GM12878 (cell line): Measurements from ENCODE around the gene VMP1. TPM values are rescaled to one million over a fixed set of nuclear protein-coding genes. Genes with fewer than 3 reads are reported as not detected.

Experiments
- ATAC-seq: fragments of 200-7000 bp; cut with Tn5 transposase; 3 replicates; pipeline ENCODE4 v1.9.1; 2020; ENCODE audit warnings: mild to moderate bottlenecking, moderate library complexity
- BruUV-seq: library from RNA; stranded (reverse); fragments of 400-500 nt; replicated peaks from 2 replicates; lab custom pipeline; 2021; lab: Mats Ljungman, UMichigan
- CTCF ChIA-PET: fragments of 300-600 bp; sonication (Branson Sonifier 250); formaldehyde crosslinking; extraction: SDS; loops from one replicate; lab custom pipeline; 2021; ENCODE audit warnings: inconsistent platforms; lab: Yijun Ruan, JAX
- POLR2A ChIA-PET: fragments of 350-600 bp; formaldehyde crosslinking; extraction: SDS; loops from one replicate; lab custom pipeline; 2021; ENCODE audit warnings: inconsistent platforms; lab: Charles Lee
- RAD21 ChIA-PET: fragments of 300-600 bp; sonication (Branson Sonifier 250); formaldehyde crosslinking; loops from one replicate; lab custom pipeline; 2023; ENCODE audit warnings: antibody characterized with exemption; ENCODE audit not compliant: unreplicated experiment; lab: Charles Lee
- SMC1A ChIA-PET: fragments of 300-600 bp; sonication (Branson Sonifier 250); formaldehyde crosslinking; loops from one replicate; lab custom pipeline; 2023; ENCODE audit not compliant: unreplicated experiment, uncharacterized antibody; lab: Charles Lee
- DNase-seq: peaks from one replicate; pipeline ENCODE4 v3.0.0-alpha.2; 2011; ENCODE audit warnings: low read depth, low spot score
- FAIRE-seq: peaks from 3 replicates; lab custom pipeline; 2011; peaks lifted over from hg19 to GRCh38; lab: Jason Lieb, UNC
- H2AFZ ChIP-seq: 2 replicates; pipeline ENCODE4 v1.6.0; 2011; ENCODE audit warnings: low read depth, low read length, control low read depth; ENCODE audit not compliant: control insufficient read depth
- H3K27ac ChIP-seq: 2 replicates; pipeline ENCODE4 v1.5.1; 2011; ENCODE audit warnings: control low read depth; ENCODE audit not compliant: control insufficient read depth, insufficient read depth
- H3K27me3 ChIP-seq, 2 experiments: replicated peaks in 1 of 2; 2 replicates each; pipeline versions ENCODE4 v1.6.0 to v1.6.1; 2011; ENCODE audit warnings: low read length in 1 of 2; ENCODE audit not compliant: control insufficient read depth in 2 of 2, insufficient read depth in 2 of 2
- H3K36me3 ChIP-seq, 2 experiments: 2 replicates each; pipeline ENCODE4 v1.5.1; 2011; ENCODE audit warnings: low read length in 1 of 2; ENCODE audit not compliant: control insufficient read depth in 2 of 2, insufficient read depth in 2 of 2
- H3K4me1 ChIP-seq: 2 replicates; pipeline ENCODE4 v1.6.1; 2011; ENCODE audit warnings: mild to moderate bottlenecking, low read length, moderate library complexity, mixed read lengths; ENCODE audit not compliant: control insufficient read depth, insufficient read depth
- H3K4me2 ChIP-seq: 2 replicates; pipeline ENCODE4 v1.6.0; 2011; ENCODE audit warnings: control low read depth; ENCODE audit not compliant: control insufficient read depth, insufficient read depth
- H3K4me3 ChIP-seq: fragments of 200-600 bp; sonication (generic); 2 replicates; pipeline ENCODE4 v1.5.1; 2016
- H3K79me2 ChIP-seq: 2 replicates; pipeline ENCODE4 v1.6.0; 2011; ENCODE audit warnings: low read length; ENCODE audit not compliant: control insufficient read depth, insufficient read depth
- H3K9ac ChIP-seq: 2 replicates; pipeline ENCODE4 v1.8.0; 2011; ENCODE audit warnings: low read length, control low read depth, mixed read lengths; ENCODE audit not compliant: control insufficient read depth, insufficient read depth
- H3K9me3 ChIP-seq: replicated peaks from 3 replicates; pipeline ENCODE4 v1.5.1; 2011; ENCODE audit warnings: mild to moderate bottlenecking, low read length; ENCODE audit not compliant: control insufficient read depth, insufficient read depth
- H4K20me1 ChIP-seq: 2 replicates; pipeline ENCODE4 v1.6.0; 2011; ENCODE audit not compliant: control insufficient read depth, insufficient read depth
- NFIC ChIP-seq: IDR thresholded peaks from 2 replicates; pipeline ENCODE4 v1.6.1; 2012; ENCODE audit warnings: low read depth, mild to moderate bottlenecking, inconsistent platforms, low read length, moderate library complexity
- NFXL1 ChIP-seq: fragments of 450-650 bp; IDR thresholded peaks from 2 replicates; pipeline ENCODE4 v1.6.1; 2017; ENCODE audit warnings: antibody characterized with exemption, mild to moderate bottlenecking, borderline replicate concordance
- RUNX3 ChIP-seq: IDR thresholded peaks from 2 replicates; pipeline ENCODE4 v1.6.1; 2012; ENCODE audit warnings: low read length, inconsistent platforms
- ZNF217 ChIP-seq: fragments of 450-650 bp; IDR thresholded peaks from 2 replicates; pipeline ENCODE4 v1.6.1; 2017; ENCODE audit warnings: antibody characterized with exemption, mild to moderate bottlenecking
- WGBS: methylation state at CpG from one replicate; pipeline ENCODE4 v1.1.6; 2016; ENCODE audit warnings: low lambda C conversion rate; ENCODE audit not compliant: insufficient replicate concordance, insufficient coverage; ENCODE audit errors: missing lambda C conversion rate; 5-methylcytosine and 5-hydroxymethylcytosine counted together
- in situ Hi-C: fragments of 300-500 bp; cut with MboI; formaldehyde crosslinking; loops from 9 replicates; pipeline ENCODE4 v1.14.3; 2018; ENCODE audit warnings: mixed read lengths
- intact Hi-C: fragments of 100-400 bp; cut with micrococcal nuclease; formaldehyde crosslinking; loops from one replicate; pipeline ENCODE4 v1.14.2; 2022; ENCODE audit not compliant: unreplicated experiment
- polyA plus RNA-seq, 11 experiments: library from polyadenylated mRNA; depleted of rRNA in 4 of 11; unstranded in 6 of 11; stranded (reverse) in 5 of 11; fragments of >200 nt; fragmentation: Nextera tagmentation in 4 of 11; fragmentation: Illumina TruSeq in 1 of 11; extraction: Ambion mirVana in 4 of 11; extraction: Trizol in 1 of 11; gene quantifications; 1 replicate in 1 of 11; 2 replicates in 10 of 11; pipeline versions ENCODE4 v1.2.1 to v1.2.3, GENCODE V29; 2011 to 2016; ENCODE audit warnings: inconsistent platforms in 2 of 11, missing spikeins in 2 of 11, low read depth in 1 of 11
- total RNA-seq, 4 experiments: library from RNA; depleted of rRNA in 3 of 4; stranded (reverse); fragments of >200 nt in 3 of 4; fragmentation: Illumina TruSeq in 1 of 4; extraction: Trizol in 1 of 4; gene quantifications; 2 replicates each; pipeline versions ENCODE4 v1.2.1 to v1.2.3, GENCODE V29; 2013 to 2021

VMP1 gene
- total and polyA plus RNA-seq, 10 of the 15 experiments (the other 5 are each of a cell fraction or from before 2014, with no cell fraction given) = 88.4 to 199 (median 132) TPM

GRCh38 chr17:59783221-59784047 is 76.0 kb downstream of the VMP1 start:
- intact Hi-C loops = no loop called here
- peak overlapping the region; percentile 21 for H2AFZ ChIP-seq
- peak overlapping the region; percentile 35; the same call in 1 of the 2 replicates for H3K4me3 ChIP-seq
- no peaks in the 10 kb centered on the region for H4K20me1 ChIP-seq
- H3K27me3 ChIP-seq = no peaks in the 10 kb centered on the region
- ATAC-seq = no peak
- in situ Hi-C loops = no loop called here
- peak overlapping the region; percentile 45 for H3K9ac ChIP-seq
- ChIA-PET SMC1A (interaction anchor here (0.6 to 9.0 kb wide), 12 partner anchors 8 to 76 kb away, joined by 3 to 250 read pairs (median 4); no protein-coding TSS in a partner anchor), POLR2A (interaction anchor here (0.5 to 8.8 kb wide), 8 partner anchors 19 to 151 kb away, joined by 3 to 213 read pairs (median 5); no protein-coding TSS in a partner anchor), RAD21 (interaction anchor here (0.9 to 8.5 kb wide), 5 partner anchors 21 to 55 kb away, joined by 3 to 223 read pairs (median 51); no protein-coding TSS in a partner anchor), CTCF (interaction anchor here (0.6 to 4.8 kb wide), 8 partner anchors 12 to 76 kb away, joined by 3 to 47 read pairs (median 6); no protein-coding TSS in a partner anchor)
- no TSS peak for BruUV-seq
- H3K27ac ChIP-seq = peak overlapping the region; percentile 95
- no peaks in the 10 kb centered on the region; the same call in 2 of the 3 replicates for H3K9me3 ChIP-seq
- H3K79me2 ChIP-seq = peaks cover 12% of the 10 kb centered on the region
- FAIRE-seq = peak; percentile 54
- WGBS = 19% methylated on average over 5 of the region's 5 CpGs
- H3K36me3 ChIP-seq = no peaks in the 10 kb centered on the region; a peak in 1 of 4 replicates
- TF ChIP-seq NFXL1 (0 out of 2 replicates have a peak, but pooled peaks have one; percentile 15), RUNX3 (no peak), NFIC (peak; percentile 12), ZNF217 (no peak)
- H3K4me2 ChIP-seq = peak overlapping the region; percentile 50
- no peak for DNase-seq
- peaks cover 27% of the 10 kb centered on the region for H3K4me1 ChIP-seq
